Measurements from ENCODE around the gene ACADVL. TPM values are rescaled to one million over a fixed set of nuclear protein-coding genes. Genes with fewer than 3 reads are reported as not detected.

ACADVL gene
- total RNA-seq, 4 donors from 2014 or later: 250 to 662 (median 544) TPM

DNA sequence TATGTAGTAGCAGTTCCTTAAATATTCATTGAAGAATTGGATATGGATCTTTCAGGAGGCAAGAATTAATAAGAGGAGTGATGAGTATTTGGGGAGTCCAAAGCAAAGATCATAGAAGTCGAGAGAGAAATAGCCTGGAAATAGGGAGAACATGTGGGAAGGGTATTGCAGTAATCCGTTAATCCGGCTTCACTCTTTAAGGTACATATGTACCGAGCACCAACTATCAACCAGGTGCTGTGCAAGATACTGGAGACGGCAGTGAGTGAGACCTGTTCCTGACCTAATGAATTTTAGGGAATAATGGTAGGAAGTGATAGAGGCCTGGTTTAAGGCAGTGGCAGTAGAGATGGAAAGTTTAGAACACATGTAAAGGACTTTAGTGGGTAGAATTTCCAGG, 33.3 kb downstream of the ACADVL start:
- H3K9me3 ChIP-seq: no peaks in the 10 kb centered on the region
- 78% methylated on average over 5 of the region's 5 CpGs for WGBS
- TF ChIP-seq CTCF (IDR thresholded peaks at IDR 0.05): no peak
- TF ChIP-seq POLR2A (IDR thresholded peaks at IDR 0.05; ENCODE audit: low read depth): no peak
- no peak for TF ChIP-seq POLR2AphosphoS5 (IDR thresholded peaks at IDR 0.05)
- no peak for TF ChIP-seq EP300 (IDR thresholded peaks at IDR 0.05)
- DNase-seq (ENCODE audit: extremely low spot score): no peak
- no peaks in the 10 kb centered on the region for H3K27me3 ChIP-seq
- H3K27ac ChIP-seq (replicated peaks in 1 of 4): peak overlapping the region; percentile 98 to 100 (median 99)
- H3K4me3 ChIP-seq: peak overlapping the region; percentile 78 to 98 (median 96)
- H3K4me1 ChIP-seq: peaks cover 36 to 47% (median 41%) of the 10 kb centered on the region in 4 donors
- peaks cover 25 to 43% (median 41%) of the 10 kb centered on the region in 4 donors for H3K36me3 ChIP-seq
- intact Hi-C loops (cut with DNase I): loop anchor here (10.0 kb wide), 1 partner anchor 302 kb away; the partner anchor contains the start of gene TNFSF13

DNA sequence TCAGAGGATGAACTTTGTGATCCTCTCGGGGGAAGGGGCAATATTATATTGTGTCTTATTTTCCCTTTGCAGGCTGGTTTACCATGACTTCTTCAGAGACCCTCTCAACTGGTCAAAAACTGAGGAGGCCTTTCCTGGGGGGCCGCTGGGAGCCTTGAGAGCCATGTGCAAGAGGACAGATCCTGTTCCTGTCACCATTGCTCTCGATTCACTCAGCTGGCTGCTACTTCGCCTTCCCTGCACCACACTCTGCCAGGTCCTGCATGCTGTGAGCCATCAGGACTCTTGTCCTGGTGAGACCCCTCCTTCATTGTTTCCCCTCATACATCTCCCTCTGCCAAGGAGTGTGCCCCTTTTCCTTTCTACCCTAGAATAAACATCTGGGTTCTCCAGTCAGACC, 34.8 kb downstream of the ACADVL start:
- no peak overlapping the region for H3K4me3 ChIP-seq
- H3K36me3 ChIP-seq: peaks cover 39 to 58% (median 55%) of the 10 kb centered on the region in 4 donors
- 85% methylated on average over 4 of the region's 4 CpGs for whole genome bisulfite sequencing
- H3K4me1 ChIP-seq: peaks cover 25 to 33% (median 27%) of the 10 kb centered on the region in 4 donors
- intact Hi-C loops (cut with DNase I): loop anchor here (10.0 kb wide), 1 partner anchor 300 kb away; the partner anchor contains the start of gene TNFSF13
- TF ChIP-seq POLR2AphosphoS5 (IDR thresholded peaks at IDR 0.05) (no peak), CTCF (IDR thresholded peaks at IDR 0.05) (no peak), EP300 (IDR thresholded peaks at IDR 0.05) (no peak), POLR2A (IDR thresholded peaks at IDR 0.05; ENCODE audit: low read depth) (no peak)
- no peaks in the 10 kb centered on the region for H3K27me3 ChIP-seq
- no peaks in the 10 kb centered on the region for H3K9me3 ChIP-seq
- H3K27ac ChIP-seq (replicated peaks in 1 of 4): no peak overlapping the region
- no peak for DNase-seq (ENCODE audit: extremely low spot score)

DNA sequence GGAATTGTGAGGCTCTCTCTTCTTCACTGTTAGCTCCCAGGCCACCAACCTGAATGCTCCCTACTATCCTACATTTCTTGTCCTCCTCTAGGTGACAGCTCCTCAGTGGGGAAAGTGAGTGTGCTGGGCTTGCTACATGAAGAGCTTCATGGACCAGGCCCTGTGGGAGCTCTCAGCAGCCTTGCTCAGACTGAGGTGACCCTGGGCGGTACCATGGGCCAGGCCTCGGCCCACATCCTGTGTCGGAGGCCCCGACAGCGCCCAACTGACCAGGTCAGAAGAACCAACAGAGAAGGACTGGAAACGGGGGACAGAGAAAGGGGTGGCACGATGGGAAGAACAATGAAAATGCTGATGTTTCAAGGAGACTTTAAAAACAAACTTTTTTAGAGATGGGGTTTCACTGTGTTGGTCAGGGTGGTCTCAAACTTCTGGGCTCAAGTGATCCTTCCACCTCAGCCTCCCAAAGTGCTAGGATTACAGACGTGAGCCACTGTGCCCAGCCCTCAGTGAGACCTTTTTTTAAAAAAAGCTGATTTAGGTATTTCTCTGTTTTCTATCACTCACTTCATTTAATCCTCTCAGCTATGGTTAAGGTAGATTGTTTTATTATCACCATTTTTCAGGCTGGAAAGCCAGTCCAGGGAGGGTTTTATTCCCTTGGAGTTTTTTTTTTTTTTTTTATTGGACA, 37.2 kb downstream of the ACADVL start:
- WGBS: 89% methylated on average over 8 of the region's 8 CpGs
- no peak overlapping the region for H3K27ac ChIP-seq (replicated peaks in 1 of 4)
- H3K27me3 ChIP-seq: peaks cover 6 to 17% (median 12%) of the 10 kb centered on the region in 4 donors
- peaks cover 40 to 60% (median 57%) of the 10 kb centered on the region in 4 donors for H3K36me3 ChIP-seq
- H3K4me3 ChIP-seq: no peak overlapping the region
- intact Hi-C loops (cut with DNase I): loop anchor here (10.0 kb wide), 1 partner anchor 298 kb away; the partner anchor contains the start of gene TNFSF13
- H3K4me1 ChIP-seq: peaks cover 22 to 35% (median 27%) of the 10 kb centered on the region in 4 donors
- no peak for DNase-seq (ENCODE audit: extremely low spot score)
- TF ChIP-seq EP300 (IDR thresholded peaks at IDR 0.05): no peak
- no peaks in the 10 kb centered on the region for H3K9me3 ChIP-seq

GRCh38 chr17:7258731-7259554, 39.2 kb downstream of the ACADVL start:
- Histone ChIP-seq H3K4me1 (peaks cover 25 to 40% (median 30%) of the 10 kb centered on the region in 4 donors), H3K4me3 (no peak overlapping the region), H3K9me3 (no peaks in the 10 kb centered on the region), H3K27me3 (peaks cover 17 to 37% (median 32%) of the 10 kb centered on the region in 4 donors), H3K36me3 (peaks cover 40 to 58% (median 57%) of the 10 kb centered on the region in 4 donors), H3K27ac (replicated peaks in 1 of 4) (no peak overlapping the region)
- 84% methylated on average over 7 of the region's 7 CpGs for WGBS
- intact Hi-C loops (cut with DNase I): loop anchor here (10.0 kb wide), 1 partner anchor 296 kb away; the partner anchor contains the start of gene TNFSF13
- no peak for DNase-seq (ENCODE audit: extremely low spot score)
- TF ChIP-seq POLR2AphosphoS5 (IDR thresholded peaks at IDR 0.05): no peak
- TF ChIP-seq EP300 (IDR thresholded peaks at IDR 0.05): no peak
- TF ChIP-seq POLR2A (IDR thresholded peaks at IDR 0.05; ENCODE audit: low read depth): no peak
- TF ChIP-seq CTCF (IDR thresholded peaks at IDR 0.05): no peak

DNA sequence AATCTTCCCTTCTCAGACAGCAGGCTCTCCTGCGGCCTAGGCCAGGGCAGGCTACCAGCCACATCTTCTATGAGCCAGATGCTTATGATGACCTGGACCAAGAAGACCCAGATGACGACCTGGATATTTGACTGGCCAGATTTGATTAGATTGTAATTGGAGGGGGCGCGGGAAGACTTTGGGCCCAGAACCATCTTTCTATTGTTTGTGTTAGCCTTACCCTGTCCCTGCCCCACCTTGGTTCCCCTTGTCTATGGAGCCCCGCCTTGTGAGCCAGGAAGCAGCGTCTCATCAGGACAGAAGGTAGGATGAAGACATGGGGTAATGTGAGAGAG, 39.8 kb downstream of the ACADVL start:
- 94% methylated on average over 6 of the region's 6 CpGs for WGBS
- Histone ChIP-seq H3K9me3 (no peaks in the 10 kb centered on the region), H3K4me1 (peaks cover 25 to 40% (median 30%) of the 10 kb centered on the region in 4 donors), H3K36me3 (peaks cover 38 to 52% (median 51%) of the 10 kb centered on the region in 4 donors), H3K4me3 (no peak overlapping the region), H3K27ac (replicated peaks in 1 of 4) (no peak overlapping the region), H3K27me3 (peaks cover 17 to 43% (median 35%) of the 10 kb centered on the region in 4 donors)
- TF ChIP-seq EP300 (IDR thresholded peaks at IDR 0.05) (no peak), POLR2A (IDR thresholded peaks at IDR 0.05; ENCODE audit: low read depth) (no peak), POLR2AphosphoS5 (IDR thresholded peaks at IDR 0.05) (no peak), CTCF (IDR thresholded peaks at IDR 0.05) (no peak)
- intact Hi-C loops (cut with DNase I): loop anchor here (10.0 kb wide), 1 partner anchor 295 kb away; the partner anchor contains the start of gene TNFSF13
- no peak for DNase-seq (ENCODE audit: extremely low spot score)

Measured in esophagus muscularis mucosa (tissue), 4 donors.